ENCODE measurements around the gene CHMP3. TPM values are rescaled to one million over a fixed set of nuclear protein-coding genes. Genes with fewer than 3 reads are reported as not detected.

Gene CHMP3
- total RNA-seq, 1 experiment from 2014 or later, result 63.4 TPM

GRCh38 chr2:86476092-86476491 is 87.2 kb downstream of the CHMP3 start:
- CTCF ChIA-PET, result no interaction called here
- Histone ChIP-seq H3K9me2 (ENCODE audit: insufficient read depth) (no peaks in the 10 kb centered on the region), H3K79me2 (ENCODE audit: insufficient read depth, low read length) (no peaks in the 10 kb centered on the region), H3K9me3 (ENCODE audit: control insufficient read depth in 1 of 2, insufficient read depth in 1 of 2, low read depth in 1 of 2, low read length in 2 of 2) (no peaks in the 10 kb centered on the region), H3K27me3 (ENCODE audit: insufficient read depth, low read length) (no peaks in the 10 kb centered on the region), H3K4me1 (ENCODE audit: control insufficient read depth in 1 of 2, insufficient read depth in 2 of 2, low read length in 2 of 2) (no peaks in the 10 kb centered on the region), H2AFZ (ENCODE audit: low read depth, low read length, poor library complexity, severe bottlenecking) (no peak overlapping the region), H3K4me2 (ENCODE audit: low read length) (no peak overlapping the region), H3K4me3 (replicated peaks in 1 of 2; ENCODE audit: low read depth in 1 of 2, low read length in 2 of 2) (no peak overlapping the region), H3K27ac (ENCODE audit: low read depth, low read length) (no peak overlapping the region), H3K9ac (ENCODE audit: low read length) (no peak overlapping the region), H3K36me3 (ENCODE audit: control insufficient read depth in 1 of 2, insufficient read depth in 2 of 2, low read length in 2 of 2) (peaks cover 35 to 39% of the 10 kb centered on the region in 2 experiments), H4K20me1 (ENCODE audit: insufficient read depth) (no peaks in the 10 kb centered on the region)
- no peak for ATAC-seq
- DNase-seq (ENCODE audit: low read depth, low spot score), result no peak
- intact Hi-C loops (cut with micrococcal nuclease), result no loop called here
- RAD21 ChIA-PET (ENCODE audit: low non-redundant PET in 1 of 2, low total read pairs in 2 of 2, uncharacterized antibody in 2 of 2, unreplicated experiment in 2 of 2), result no interaction called here
- no TSS peak for BruUV-seq (replicated peaks)
- TF ChIP-seq EZH2 (IDR thresholded peaks at IDR 0.05), result no peak
- no peak for TF ChIP-seq ZBTB33 (IDR thresholded peaks at IDR 0.05; ENCODE audit: extremely low read depth, insufficient replicate concordance, low read length)
- TF ChIP-seq POLR2A (IDR thresholded peaks at IDR 0.05; ENCODE audit: borderline replicate concordance, extremely low read depth, insufficient read depth, insufficient read length), result no peak
- no peak for TF ChIP-seq TCF7L2 (IDR thresholded peaks at IDR 0.05; ENCODE audit: borderline replicate concordance, extremely low read depth, insufficient read depth, insufficient read length)
- TF ChIP-seq SIN3A (IDR thresholded peaks at IDR 0.05; ENCODE audit: low read depth), result no peak
- no peak for TF ChIP-seq REST (IDR thresholded peaks at IDR 0.05; ENCODE audit: low read depth)
- TF ChIP-seq YY1 (IDR thresholded peaks at IDR 0.05; ENCODE audit: extremely low read depth, insufficient replicate concordance, low read depth, low read length), result no peak
- no peak for TF ChIP-seq JUND (IDR thresholded peaks at IDR 0.05)
- POLR2A ChIA-PET, result no interaction called here

Measured in HCT116 (cell line).